GM12875 (cell line): ENCODE measurements around the gene CTNNA3.
"Not testable (repeated sequence)": the region's sequence is repeated elsewhere in the genome, so short reads cannot be mapped to it uniquely, and the experiment has no call there.

Experiments
- H3K4me3 ChIP-seq: one replicate; pipeline ENCODE4 v1.5.1; 2011; ENCODE audit warnings: low read depth, low read length, control low read depth
- CTCF ChIP-seq: IDR thresholded peaks from 2 replicates; pipeline ENCODE4 v1.5.1; 2011; ENCODE audit warnings: low read depth, mild to moderate bottlenecking, control low read depth, inconsistent platforms, low read length, moderate library complexity, borderline replicate concordance; ENCODE audit not compliant: insufficient read depth

CTNNA3 gene

GRCh38 chr10:67550838-67551402 is 145.1 kb downstream of the CTNNA3 start:
- no peak for TF ChIP-seq CTCF

GRCh38 chr10:67550046-67550445 is 145.9 kb downstream of the CTNNA3 start:
- no peak for TF ChIP-seq CTCF
- H3K4me3 ChIP-seq, result no peak overlapping the region

More at GRCh38 chr10:67550838-67551402, 145.1 kb downstream of the CTNNA3 start:
- no peak overlapping the region for H3K4me3 ChIP-seq

- TF ChIP-seq CTCF, result no peak
- no peak overlapping the region for H3K4me3 ChIP-seq
These were observed 146.6 kb downstream of the CTNNA3 start for GRCh38 chr10:67549390-67549789.

GRCh38 chr10:67541411-67541810 is 154.6 kb downstream of the CTNNA3 start:
- no peak for TF ChIP-seq CTCF
- H3K4me3 ChIP-seq, result no peak overlapping the region

GRCh38 chr10:67539312-67539711 is 156.7 kb downstream of the CTNNA3 start:
- no peak for TF ChIP-seq CTCF
- H3K4me3 ChIP-seq, result no peak overlapping the region

- TF ChIP-seq CTCF, result no peak
- no peak overlapping the region for H3K4me3 ChIP-seq
These were observed 158.1 kb downstream of the CTNNA3 start for GRCh38 chr10:67537906-67538305.

GRCh38 chr10:67533376-67533775 is 162.6 kb downstream of the CTNNA3 start:
- no peak for TF ChIP-seq CTCF
- H3K4me3 ChIP-seq, result no peak overlapping the region

GRCh38 chr10:67530990-67531389 is 165.0 kb downstream of the CTNNA3 start:
- not testable (repeated sequence) for H3K4me3 ChIP-seq
